Keratinocyte (primary cell): Measurements from ENCODE around the gene MOK.

Experiments
- CTCF ChIP-seq, 3 experiments: IDR thresholded peaks in 1 of 3; conservative IDR thresholded peaks in 1 of 3; optimal IDR thresholded peaks in 1 of 3; 2 replicates in 2 of 3; 3 replicates in 1 of 3; pipeline versions ENCODE3 to v1.5.1; 2011; ENCODE audit warnings: low read length in 3 of 3, mild to moderate bottlenecking in 3 of 3, moderate library complexity in 2 of 3, control low read depth in 1 of 3, inconsistent platforms in 1 of 3; ENCODE audit not compliant: insufficient read depth in 2 of 3; ENCODE audit errors: extremely low read depth in 1 of 3
- EZH2 ChIP-seq: IDR thresholded peaks from one replicate; pipeline ENCODE4 v1.6.1; 2012; ENCODE audit warnings: inconsistent platforms, mild to moderate bottlenecking, low read length, moderate library complexity

- TF ChIP-seq CTCF (optimal IDR thresholded peaks at IDR 0.05 in 1 of 3, IDR thresholded peaks at IDR 0.05 in 1 of 3, conservative IDR thresholded peaks at IDR 0.05 in 1 of 3; ENCODE audit: extremely low read depth in 1 of 3, insufficient read depth in 2 of 3, low read length in 3 of 3) (no peak), EZH2 (no peak)
Measured at GRCh38 chr14:102333795-102334705, 29.1 kb upstream of the MOK start.
